A172 (cell line): ENCODE results near the gene FAM222B. TPM values are rescaled to one million over a fixed set of nuclear protein-coding genes. Genes with fewer than 3 reads are reported as not detected.
A peak's percentile ranks its signal among the peaks of the same experiment; 100 is the strongest.
"Not testable (repeated sequence)": the region's sequence is repeated elsewhere in the genome, so short reads cannot be mapped to it uniquely, and the experiment has no call there.

ENCODE experiments used
- DNase-seq: peaks from one replicate; pipeline ENCODE4 v3.0.0-alpha.2; 2015; ENCODE audit warnings: low spot score
- total RNA-seq: library from RNA; depleted of rRNA; stranded (reverse); fragments of >200 nt; shearing (Covaris generic); gene quantifications from 2 replicates; pipeline ENCODE4 v1.2.3, GENCODE V29; 2014

FAM222B gene
- total RNA-seq, 1 experiment from 2014 or later: 9.2 TPM

DNA sequence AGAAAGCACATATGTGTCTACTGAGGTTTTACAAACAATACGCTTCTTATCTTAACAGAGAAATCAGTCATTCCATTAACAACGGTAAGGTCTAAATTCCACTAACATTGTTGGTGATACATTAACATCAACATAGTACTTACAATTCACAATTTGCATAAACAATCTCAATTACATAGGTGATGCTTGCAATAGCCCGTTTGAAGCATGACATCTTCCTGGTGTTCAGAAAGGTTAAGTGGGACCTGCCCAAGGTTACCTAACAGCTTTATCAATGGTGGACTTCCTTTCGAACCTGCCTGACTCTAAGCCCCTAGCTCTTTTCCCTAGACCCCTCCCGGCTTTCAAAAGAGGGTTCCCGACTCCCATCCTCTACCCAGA is 699 bp downstream of the FAM222B start:
- DNase-seq: no peak

DNA sequence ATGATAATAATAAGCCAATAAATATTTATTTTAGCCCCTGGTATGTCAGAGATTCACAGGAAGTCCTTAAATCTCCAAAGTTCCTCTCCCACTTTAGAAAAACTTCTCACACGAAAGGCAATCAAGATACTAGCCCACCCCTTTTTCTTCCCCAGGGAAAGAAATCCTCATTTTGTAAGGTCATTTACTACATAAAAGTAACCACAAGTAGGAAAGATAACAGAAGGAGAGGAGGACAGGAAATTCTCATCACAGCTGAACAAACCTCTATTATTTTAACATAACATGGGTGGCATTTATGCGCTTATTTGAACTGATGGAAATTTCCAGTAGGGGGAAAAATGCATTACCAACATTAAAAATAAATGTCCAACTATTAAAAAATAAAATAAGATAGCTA is 3.4 kb downstream of the FAM222B start:
- no peak for DNase-seq

DNA sequence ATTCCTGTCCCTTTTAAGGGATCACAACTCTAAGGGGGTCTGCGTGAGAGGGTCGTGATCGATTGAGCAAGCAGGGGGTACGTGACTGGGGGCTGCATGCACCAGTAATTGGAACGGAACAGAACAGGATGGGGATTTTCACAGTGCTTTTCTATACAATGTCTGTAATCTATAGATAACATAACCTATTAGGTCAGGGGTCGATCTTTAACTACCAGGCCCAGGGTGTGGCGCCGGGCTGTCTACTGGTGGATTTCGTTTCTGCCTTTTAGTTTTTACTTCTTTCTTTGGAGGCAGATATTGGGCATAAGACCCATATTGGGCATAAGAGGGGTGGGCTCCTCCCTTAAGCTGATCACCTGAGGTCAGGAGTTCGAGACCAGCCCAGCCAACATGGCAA is 6.0 kb downstream of the FAM222B start:
- not testable (repeated sequence) for DNase-seq

DNA sequence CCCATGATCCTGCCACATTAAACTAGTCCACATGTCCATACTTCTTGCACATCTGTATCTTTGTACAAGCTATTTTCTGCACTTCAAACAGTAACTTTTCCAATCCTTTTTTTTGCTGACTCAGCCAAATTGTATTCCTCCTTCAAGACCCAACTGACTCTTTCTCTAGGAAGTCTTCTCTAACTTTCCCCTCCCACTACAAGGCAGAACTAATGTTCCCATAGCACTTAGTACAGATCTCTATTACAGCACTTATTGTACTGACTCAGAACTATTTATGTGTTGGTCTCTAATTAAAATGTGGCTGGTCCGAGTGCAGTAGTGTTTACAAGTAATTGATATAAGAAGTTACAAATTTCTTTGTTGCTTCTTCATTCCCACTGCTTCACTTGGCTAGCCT is 8.2 kb downstream of the FAM222B start:
- no peak for DNase-seq

DNA sequence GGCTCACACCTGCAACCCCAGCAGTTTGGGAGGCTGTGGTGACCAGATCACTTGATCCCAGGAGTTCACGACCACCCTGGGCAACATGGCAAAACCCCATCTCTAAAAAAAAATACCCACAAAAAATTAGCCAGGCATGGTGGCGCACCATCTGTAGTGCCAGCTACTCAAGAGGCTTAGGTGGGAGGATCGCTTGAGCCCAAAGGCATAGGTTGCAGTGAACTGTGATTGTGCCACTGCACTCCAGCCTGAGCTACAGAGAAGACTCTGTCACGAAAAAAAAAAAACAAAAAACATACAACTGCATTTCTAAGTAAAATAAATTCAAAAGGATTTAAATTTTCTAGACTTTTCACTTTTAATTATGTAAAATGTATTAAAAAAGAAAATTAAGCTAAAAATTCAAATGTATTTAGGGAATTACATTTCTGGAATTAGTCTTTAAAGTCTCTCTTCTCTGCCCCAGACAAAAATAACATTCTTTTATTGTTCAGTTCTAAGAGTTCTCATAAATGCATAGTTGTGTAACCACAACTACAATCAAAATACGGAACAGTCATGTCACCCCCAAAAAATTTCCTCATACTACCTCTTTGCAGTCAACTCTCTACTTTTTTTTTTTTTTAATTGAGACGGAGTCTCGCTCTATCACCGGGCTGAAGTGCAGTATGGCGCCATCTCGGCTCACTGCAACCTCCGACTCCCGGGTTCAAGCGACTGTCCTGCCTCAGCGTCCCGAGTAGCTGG is 14.1 kb downstream of the FAM222B start:
- no peak for DNase-seq

GRCh38 chr17:28827672-28828071 is 14.9 kb downstream of the FAM222B start:
- DNase-seq: no peak

- DNase-seq: no peak
Measured at GRCh38 chr17:28819582-28819981, 23.0 kb downstream of the FAM222B start.

GRCh38 chr17:28818819-28819221 is 23.8 kb downstream of the FAM222B start:
- DNase-seq: no peak

GRCh38 chr17:28816540-28816939 is 26.1 kb downstream of the FAM222B start:
- DNase-seq: no peak

- peak; percentile 69 for DNase-seq
Measured at GRCh38 chr17:28812748-28813377, 29.7 kb downstream of the FAM222B start.

GRCh38 chr17:28812091-28812747 is 30.4 kb downstream of the FAM222B start:
- DNase-seq: peak; percentile 96

DNA sequence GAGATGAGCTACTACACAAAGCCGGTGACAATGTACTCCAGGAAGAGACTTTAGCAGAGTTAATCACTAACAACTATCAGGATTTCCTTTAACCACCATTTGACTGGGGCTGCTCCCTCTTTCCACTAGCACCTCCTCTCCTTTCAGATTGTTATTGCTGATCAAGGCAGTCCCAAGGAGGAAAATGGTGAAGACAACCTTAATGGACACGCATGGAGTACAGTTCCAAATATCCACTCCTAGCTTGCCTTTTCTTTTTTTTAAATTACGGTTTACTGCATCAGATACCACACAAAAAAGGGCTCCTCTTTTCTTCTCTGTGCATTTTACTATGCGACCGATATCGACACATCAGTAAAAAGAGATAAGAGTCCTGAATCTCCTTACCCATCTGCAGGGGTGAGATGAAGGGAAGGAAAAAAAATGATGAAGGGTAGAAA is 30.9 kb downstream of the FAM222B start:
- peak; percentile 52 for DNase-seq

- DNase-seq: no peak
Measured at GRCh38 chr17:28810437-28810836, 32.2 kb downstream of the FAM222B start.

DNA sequence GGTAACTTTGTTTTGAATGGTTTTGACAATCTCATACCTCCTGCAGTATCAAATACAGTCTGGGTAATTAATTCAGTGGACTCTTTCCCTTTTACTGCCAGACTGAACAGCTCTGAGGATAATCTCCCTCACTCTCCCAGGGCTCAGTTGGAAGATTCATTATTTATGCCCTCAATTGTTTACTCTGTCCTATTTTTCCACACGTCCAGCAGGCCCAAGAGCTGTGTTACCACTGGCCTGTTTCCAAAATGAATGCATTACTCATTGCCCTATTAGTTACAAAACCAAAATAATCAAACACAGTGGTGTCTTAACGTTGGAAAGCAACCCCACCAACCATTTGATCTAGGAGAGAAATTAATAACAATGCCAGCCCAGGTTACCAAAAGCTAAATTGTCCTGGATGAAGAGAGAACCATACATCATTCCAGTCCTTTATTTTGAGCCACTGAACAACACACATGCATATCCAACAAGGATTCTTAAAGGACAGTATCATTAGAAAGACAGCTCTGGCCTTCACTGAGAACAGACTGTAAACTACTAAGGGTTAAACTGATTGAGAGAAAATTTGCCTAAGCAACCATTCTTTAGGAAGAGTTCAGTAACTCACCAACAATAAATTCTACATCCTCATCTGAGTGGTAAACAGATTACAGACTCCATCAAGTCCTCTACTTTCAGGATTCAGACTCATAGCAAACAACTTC is 34.5 kb downstream of the FAM222B start:
- DNase-seq: peak; percentile 85

- no peak for DNase-seq
Measured at GRCh38 chr17:28796062-28796461, 46.5 kb downstream of the FAM222B start.

DNA sequence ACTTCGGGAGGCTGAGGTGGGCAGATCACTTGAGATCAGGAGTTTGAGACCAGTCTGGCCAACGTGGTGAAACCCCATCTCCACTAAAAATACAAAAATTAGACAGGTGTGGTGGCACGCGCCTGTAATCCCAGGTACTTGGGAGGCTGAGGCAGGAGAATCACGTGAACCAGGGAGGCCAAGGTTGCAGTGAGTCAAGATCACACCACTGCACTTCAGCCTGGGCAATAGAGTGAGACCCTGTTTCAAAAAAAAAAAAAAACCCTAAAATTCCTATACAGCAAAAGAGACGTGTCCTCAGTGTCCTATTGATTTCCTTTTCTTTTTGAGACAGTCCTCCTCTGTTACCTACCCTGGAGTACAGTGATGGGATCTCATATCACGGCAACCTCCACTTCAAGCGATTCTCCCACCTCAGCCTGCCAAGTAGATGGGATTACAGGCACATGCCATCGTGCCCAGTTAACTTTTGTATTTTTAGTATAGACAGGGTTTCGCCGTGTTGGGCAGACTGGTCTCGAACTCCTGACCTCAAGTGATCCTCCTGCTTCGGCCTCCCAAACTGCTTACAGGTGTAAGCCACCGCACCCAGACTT is 47.6 kb downstream of the FAM222B start:
- DNase-seq: not testable (repeated sequence)

GRCh38 chr17:28792877-28793661 is 49.5 kb downstream of the FAM222B start:
- no peak for DNase-seq

- DNase-seq: no peak
Measured at GRCh38 chr17:28788100-28788499, 54.5 kb downstream of the FAM222B start.

- DNase-seq: no peak
Measured at GRCh38 chr17:28783161-28783560, 59.4 kb downstream of the FAM222B start.

GRCh38 chr17:28779601-28780000 is 63.0 kb downstream of the FAM222B start:
- DNase-seq: not testable (repeated sequence)

DNA sequence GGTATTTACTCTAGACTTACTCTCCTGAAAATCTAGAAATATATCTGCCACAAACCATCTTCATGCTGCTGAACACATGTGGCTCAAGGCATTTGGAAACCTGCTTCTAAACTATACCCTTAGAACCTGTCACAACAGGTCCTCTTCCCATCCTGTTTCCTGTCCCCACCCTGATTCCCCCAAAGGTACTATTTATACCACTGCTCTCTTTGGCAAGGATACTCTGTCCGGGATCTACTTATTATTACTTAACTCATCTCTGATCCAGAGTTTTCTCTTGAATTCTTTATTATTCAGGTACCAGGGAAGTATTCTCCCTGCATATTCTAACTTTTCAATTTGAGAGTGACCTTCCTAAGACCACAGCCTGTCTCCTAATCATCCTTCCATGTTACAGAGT is 65.4 kb downstream of the FAM222B start:
- no peak for DNase-seq
